Nephron (organoid): ENCODE results near the gene CSMD2.

Experiments
- H3K27ac Mint-ChIP-seq, 3 experiments: 2 replicates each; pipeline ENCODE4 v1.8.0; 2020; ENCODE audit warnings: mixed read lengths in 3 of 3, mild to moderate bottlenecking in 2 of 3, moderate library complexity in 1 of 3
- H3K27me3 Mint-ChIP-seq: 2 replicates; pipeline ENCODE4 v1.8.0; 2021; ENCODE audit warnings: low read depth, mild to moderate bottlenecking, moderate library complexity, mixed read lengths
- H3K36me3 Mint-ChIP-seq: 2 replicates; pipeline ENCODE4 v1.8.0; 2020; ENCODE audit warnings: low read depth, mixed read lengths
- H3K4me1 Mint-ChIP-seq: 2 replicates; pipeline ENCODE4 v1.8.0; 2020; ENCODE audit warnings: mixed read lengths
- H3K4me3 Mint-ChIP-seq, 3 experiments: 2 replicates each; pipeline ENCODE4 v1.8.0; 2020; ENCODE audit warnings: mild to moderate bottlenecking in 3 of 3, mixed read lengths in 3 of 3, moderate library complexity in 2 of 3
- H3K9me3 Mint-ChIP-seq: 2 replicates; pipeline ENCODE4 v1.8.0; 2020; ENCODE audit warnings: mixed read lengths
- TF ChIP-seq, protein P1 (sequence below), 3 experiments: fragments of 200-600 bp; sonication (generic); IDR thresholded peaks; one replicate each; pipeline ENCODE4 v1.5.0; 2021; ENCODE audit warnings: antibody characterized with exemption in 3 of 3; ENCODE audit not compliant: unreplicated experiment in 3 of 3

The CSMD2 gene

GRCh38 chr1:33828654-33829053, 336.4 kb downstream of the CSMD2 start:
- Mint-ChIP-seq H3K4me1 (no peaks in the 10 kb centered on the region), H3K9me3 (peaks cover 23% of the 10 kb centered on the region), H3K27ac (no peak overlapping the region), H3K27me3 (peaks cover 4% of the 10 kb centered on the region), H3K4me3 (no peak overlapping the region), H3K36me3 (no peaks in the 10 kb centered on the region)
- TF ChIP-seq, protein P1, sequence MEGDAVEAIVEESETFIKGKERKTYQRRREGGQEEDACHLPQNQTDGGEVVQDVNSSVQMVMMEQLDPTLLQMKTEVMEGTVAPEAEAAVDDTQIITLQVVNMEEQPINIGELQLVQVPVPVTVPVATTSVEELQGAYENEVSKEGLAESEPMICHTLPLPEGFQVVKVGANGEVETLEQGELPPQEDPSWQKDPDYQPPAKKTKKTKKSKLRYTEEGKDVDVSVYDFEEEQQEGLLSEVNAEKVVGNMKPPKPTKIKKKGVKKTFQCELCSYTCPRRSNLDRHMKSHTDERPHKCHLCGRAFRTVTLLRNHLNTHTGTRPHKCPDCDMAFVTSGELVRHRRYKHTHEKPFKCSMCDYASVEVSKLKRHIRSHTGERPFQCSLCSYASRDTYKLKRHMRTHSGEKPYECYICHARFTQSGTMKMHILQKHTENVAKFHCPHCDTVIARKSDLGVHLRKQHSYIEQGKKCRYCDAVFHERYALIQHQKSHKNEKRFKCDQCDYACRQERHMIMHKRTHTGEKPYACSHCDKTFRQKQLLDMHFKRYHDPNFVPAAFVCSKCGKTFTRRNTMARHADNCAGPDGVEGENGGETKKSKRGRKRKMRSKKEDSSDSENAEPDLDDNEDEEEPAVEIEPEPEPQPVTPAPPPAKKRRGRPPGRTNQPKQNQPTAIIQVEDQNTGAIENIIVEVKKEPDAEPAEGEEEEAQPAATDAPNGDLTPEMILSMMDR (IDR thresholded peaks at IDR 0.05; ENCODE audit: unreplicated experiment in 3 of 3), result no peak

GRCh38 chr1:33828059-33828458, 337.0 kb downstream of the CSMD2 start:
- Mint-ChIP-seq H3K27ac (no peak overlapping the region), H3K27me3 (peaks cover 4% of the 10 kb centered on the region), H3K4me3 (no peak overlapping the region), H3K4me1 (no peaks in the 10 kb centered on the region), H3K9me3 (peaks cover 23% of the 10 kb centered on the region), H3K36me3 (no peaks in the 10 kb centered on the region)
- TF ChIP-seq, protein P1 (IDR thresholded peaks at IDR 0.05; ENCODE audit: unreplicated experiment in 3 of 3), result no peak

DNA sequence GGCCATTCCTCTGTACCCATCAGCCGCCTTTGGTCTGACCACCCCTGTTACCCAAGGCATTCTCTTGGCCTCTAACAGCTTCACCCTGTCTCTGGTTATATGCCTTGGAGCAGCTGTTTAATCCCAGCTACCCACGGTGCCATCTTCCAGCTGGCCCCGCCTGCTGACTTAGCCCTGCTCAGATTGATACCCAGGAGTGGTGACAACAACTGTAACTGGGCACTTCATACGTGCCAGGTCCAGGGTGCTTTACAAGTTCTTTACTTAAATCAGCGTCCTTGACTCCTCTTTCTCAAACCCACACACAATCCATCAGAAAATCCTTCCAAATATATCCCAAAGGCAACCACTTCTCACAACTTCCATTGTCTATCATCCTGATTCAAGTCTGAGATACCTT, 338.3 kb downstream of the CSMD2 start:
- Mint-ChIP-seq H3K27me3 (peaks cover 8% of the 10 kb centered on the region), H3K27ac (no peak overlapping the region), H3K9me3 (peaks cover 15% of the 10 kb centered on the region), H3K4me3 (no peak overlapping the region), H3K36me3 (no peaks in the 10 kb centered on the region), H3K4me1 (no peaks in the 10 kb centered on the region)
- TF ChIP-seq, protein P1 (IDR thresholded peaks at IDR 0.05; ENCODE audit: unreplicated experiment in 3 of 3), result no peak

DNA sequence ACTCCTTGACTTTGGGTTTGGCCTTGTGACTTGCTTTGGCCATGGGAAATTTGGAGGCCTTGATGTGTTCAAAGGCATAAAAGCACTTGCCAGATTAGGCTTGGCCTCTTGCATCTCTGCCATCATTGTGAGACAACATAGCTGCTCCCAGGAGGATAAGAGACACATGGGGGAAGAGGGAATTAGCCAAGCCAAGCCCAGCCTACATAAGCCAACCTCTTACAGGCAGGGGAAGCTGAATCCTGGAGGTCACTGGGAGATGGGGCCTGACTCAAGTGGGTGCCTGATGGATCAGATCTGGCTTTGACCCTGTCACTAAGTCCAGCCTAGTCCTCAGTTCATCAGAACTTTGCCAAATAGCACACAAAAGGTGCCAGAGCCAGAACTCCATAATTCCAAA, 338.7 kb downstream of the CSMD2 start:
- no peaks in the 10 kb centered on the region for H3K4me1 Mint-ChIP-seq
- H3K36me3 Mint-ChIP-seq, result no peaks in the 10 kb centered on the region
- no peak overlapping the region for H3K27ac Mint-ChIP-seq
- peaks cover 8% of the 10 kb centered on the region for H3K27me3 Mint-ChIP-seq
- H3K4me3 Mint-ChIP-seq, result no peak overlapping the region
- H3K9me3 Mint-ChIP-seq, result peaks cover 15% of the 10 kb centered on the region
- TF ChIP-seq, protein P1 (IDR thresholded peaks at IDR 0.05; ENCODE audit: unreplicated experiment in 3 of 3), result no peak

GRCh38 chr1:33825506-33825905, 339.5 kb downstream of the CSMD2 start:
- no peaks in the 10 kb centered on the region for H3K4me1 Mint-ChIP-seq
- no peak overlapping the region for H3K4me3 Mint-ChIP-seq
- peaks cover 10% of the 10 kb centered on the region for H3K9me3 Mint-ChIP-seq
- TF ChIP-seq, protein P1 (IDR thresholded peaks at IDR 0.05; ENCODE audit: unreplicated experiment in 3 of 3), result no peak
- peaks cover 8% of the 10 kb centered on the region for H3K27me3 Mint-ChIP-seq
- H3K27ac Mint-ChIP-seq, result no peak overlapping the region
- H3K36me3 Mint-ChIP-seq, result no peaks in the 10 kb centered on the region

DNA sequence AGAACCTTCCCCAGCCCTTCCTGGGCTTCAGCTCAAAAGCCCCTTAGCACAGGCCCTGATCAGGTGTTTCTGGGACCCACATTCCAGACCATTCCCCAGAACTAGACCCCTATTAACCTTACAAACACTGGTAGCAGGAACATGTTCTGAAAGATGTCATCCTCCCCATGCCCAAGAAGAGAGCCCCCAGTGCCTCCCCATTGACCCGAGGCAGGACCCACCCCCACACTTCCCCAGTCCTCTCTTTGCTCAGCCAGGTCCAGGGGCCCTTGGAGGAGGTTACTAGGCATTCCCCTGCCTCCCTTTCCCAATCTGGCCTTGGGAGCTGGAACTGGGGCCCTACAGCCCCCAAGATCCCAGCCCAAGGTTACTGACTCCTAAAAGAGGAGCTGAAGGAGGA, 340.1 kb downstream of the CSMD2 start:
- Mint-ChIP-seq H3K27me3 (peaks cover 12% of the 10 kb centered on the region), H3K4me3 (no peak overlapping the region), H3K36me3 (no peaks in the 10 kb centered on the region), H3K9me3 (peaks cover 10% of the 10 kb centered on the region), H3K4me1 (no peaks in the 10 kb centered on the region), H3K27ac (no peak overlapping the region)
- TF ChIP-seq, protein P1 (IDR thresholded peaks at IDR 0.05; ENCODE audit: unreplicated experiment in 3 of 3), result no peak
